Measurements from ENCODE around the gene CCDC66. TPM values are rescaled to one million over a fixed set of nuclear protein-coding genes. Genes with fewer than 3 reads are reported as not detected.

The CCDC66 gene
- total and polyA plus RNA-seq, 2 of the 8 experiments (the other 6 are each of a cell fraction or from before 2014, with no cell fraction given): 9.6 to 29.3 TPM

DNA sequence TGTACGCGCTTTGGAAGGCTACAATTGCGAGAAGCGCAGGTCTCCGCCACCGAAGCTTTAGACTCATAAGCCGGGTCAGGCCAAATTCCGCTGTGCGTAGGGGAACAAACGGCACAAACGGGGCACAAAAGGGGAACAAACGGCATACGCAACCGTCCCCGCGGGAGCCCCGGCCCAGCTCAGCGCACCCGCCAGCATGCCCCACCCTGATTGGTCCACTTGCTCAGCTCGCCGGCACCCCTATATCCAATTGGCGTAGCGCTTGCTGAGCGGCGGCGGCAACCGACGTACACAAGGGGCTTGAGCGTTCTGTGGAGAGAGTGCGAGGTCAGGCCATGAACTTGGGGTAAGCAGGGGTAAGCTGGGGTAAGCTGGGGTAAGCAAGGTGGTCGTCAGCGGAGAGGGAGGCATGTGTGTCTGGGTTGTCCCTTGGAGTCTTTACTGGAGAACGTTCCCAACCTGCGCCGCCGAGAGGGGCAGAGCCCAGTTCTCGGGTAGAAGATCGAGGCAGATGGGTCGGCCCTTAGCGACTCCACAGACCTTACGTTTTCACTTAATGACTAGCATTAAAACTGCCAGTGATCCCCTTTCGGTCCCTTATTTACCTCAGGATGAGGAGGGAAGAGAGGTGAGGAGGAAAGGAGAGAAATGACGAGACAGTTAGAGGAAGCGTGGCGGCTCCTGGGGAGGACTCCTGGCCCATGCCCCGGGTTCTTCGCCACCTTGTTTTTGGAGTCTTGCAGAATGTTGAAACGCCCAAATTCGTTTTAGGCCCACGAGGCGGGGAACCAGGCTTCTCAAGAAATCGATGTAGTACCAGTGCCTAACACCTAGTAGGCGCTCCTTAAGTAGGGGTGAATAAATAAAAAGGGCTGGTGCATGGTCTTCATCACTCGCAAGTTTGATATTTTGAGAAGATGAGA is at the start of gene CCDC66 (continued):
- TF ChIP-seq, protein P1, sequence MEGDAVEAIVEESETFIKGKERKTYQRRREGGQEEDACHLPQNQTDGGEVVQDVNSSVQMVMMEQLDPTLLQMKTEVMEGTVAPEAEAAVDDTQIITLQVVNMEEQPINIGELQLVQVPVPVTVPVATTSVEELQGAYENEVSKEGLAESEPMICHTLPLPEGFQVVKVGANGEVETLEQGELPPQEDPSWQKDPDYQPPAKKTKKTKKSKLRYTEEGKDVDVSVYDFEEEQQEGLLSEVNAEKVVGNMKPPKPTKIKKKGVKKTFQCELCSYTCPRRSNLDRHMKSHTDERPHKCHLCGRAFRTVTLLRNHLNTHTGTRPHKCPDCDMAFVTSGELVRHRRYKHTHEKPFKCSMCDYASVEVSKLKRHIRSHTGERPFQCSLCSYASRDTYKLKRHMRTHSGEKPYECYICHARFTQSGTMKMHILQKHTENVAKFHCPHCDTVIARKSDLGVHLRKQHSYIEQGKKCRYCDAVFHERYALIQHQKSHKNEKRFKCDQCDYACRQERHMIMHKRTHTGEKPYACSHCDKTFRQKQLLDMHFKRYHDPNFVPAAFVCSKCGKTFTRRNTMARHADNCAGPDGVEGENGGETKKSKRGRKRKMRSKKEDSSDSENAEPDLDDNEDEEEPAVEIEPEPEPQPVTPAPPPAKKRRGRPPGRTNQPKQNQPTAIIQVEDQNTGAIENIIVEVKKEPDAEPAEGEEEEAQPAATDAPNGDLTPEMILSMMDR (IDR thresholded peaks at IDR 0.05; ENCODE audit: control extremely low read depth in 1 of 3, insufficient read depth in 1 of 3, low read depth in 1 of 3, low read length in 3 of 3): peak; percentile 8 to 63 (median 50)
- TF ChIP-seq TAF1 (IDR thresholded peaks at IDR 0.05; ENCODE audit: low read depth, low read length) (peak; percentile 80), GTF2F1 (IDR thresholded peaks at IDR 0.05; ENCODE audit: borderline replicate concordance, low read depth, low read length) (no peak), ZNF274 (IDR thresholded peaks at IDR 0.05; ENCODE audit: borderline replicate concordance, extremely low read depth, low read length) (no peak), RBBP5 (IDR thresholded peaks at IDR 0.05; ENCODE audit: borderline replicate concordance, low read depth, low read length) (peak; percentile 64; the same call in 1 of the 2 replicates), TCF12 (IDR thresholded peaks at IDR 0.05; ENCODE audit: low read depth, low read length) (no peak)
